HCT116 (cell line): Measurements from ENCODE around the gene STXBP5L. TPM values are rescaled to one million over a fixed set of nuclear protein-coding genes. Genes with fewer than 3 reads are reported as not detected.

Source experiments
- ATAC-seq: fragments of 200-7000 bp; cut with Tn5 transposase; 2 replicates; pipeline ENCODE4 v1.9.1; 2020; ENCODE audit warnings: mild to moderate bottlenecking, moderate library complexity
- BruUV-seq: library from RNA; stranded (reverse); fragments of 400-500 nt; replicated peaks from 2 replicates; lab custom pipeline; 2021; lab: Mats Ljungman, UMichigan
- CTCF ChIA-PET: fragments of 300-600 bp; sonication (Branson Sonifier 250); formaldehyde crosslinking; loops from one replicate; lab custom pipeline; 2021; ENCODE audit warnings: antibody characterized with exemption; lab: Charles Lee
- POLR2A ChIA-PET: fragments of 300-600, 350-600 bp; sonication (Branson Sonifier 250); formaldehyde crosslinking; loops from one replicate; lab custom pipeline; 2021; ENCODE audit warnings: antibody characterized with exemption; lab: Charles Lee
- RAD21 ChIA-PET, 2 experiments: fragments of 300-600 bp; sonication (Branson Sonifier 250); formaldehyde crosslinking; loops; one replicate each; lab custom pipeline; 2023; ENCODE audit warnings: low total read pairs in 2 of 2; ENCODE audit not compliant: uncharacterized antibody in 2 of 2, unreplicated experiment in 2 of 2, low non-redundant PET in 1 of 2; lab: Charles Lee
- DNase-seq: peaks from one replicate; pipeline ENCODE4 v3.0.0-alpha.2; 2010; ENCODE audit warnings: low read depth, low spot score
- H2AFZ ChIP-seq: fragments of 200-600 bp; shearing (Covaris generic), sonication (generic); 2 replicates; pipeline ENCODE4 v1.6.1; 2017; ENCODE audit warnings: low read depth, mixed run types, mixed read lengths, antibody characterized with exemption, low read length; ENCODE audit not compliant: poor library complexity, severe bottlenecking
- H3K27ac ChIP-seq: 2 replicates; pipeline ENCODE4 v1.5.1; 2012; ENCODE audit warnings: low read depth, low read length
- H3K27me3 ChIP-seq: fragments of 200-600 bp; sonication (generic); 2 replicates; pipeline ENCODE4 v1.6.1; 2016; ENCODE audit warnings: mixed run types, low read length, mixed read lengths; ENCODE audit not compliant: insufficient read depth
- H3K36me3 ChIP-seq, 2 experiments: fragments of 200-500 bp in 1 of 2; fragments of 200-600 bp in 1 of 2; sonication (Bioruptor generic) in 1 of 2; sonication (generic) in 1 of 2; 2 replicates each; pipeline versions ENCODE4 v1.5.1 to v1.6.1; 2014 to 2016; ENCODE audit warnings: low read length in 2 of 2, inconsistent platforms in 1 of 2, mixed read lengths in 1 of 2, mixed run types in 1 of 2; ENCODE audit not compliant: insufficient read depth in 2 of 2, control insufficient read depth in 1 of 2
- H3K4me1 ChIP-seq, 2 experiments: fragments of 200-600 bp in 1 of 2; sonication (generic) in 1 of 2; 2 replicates each; pipeline versions ENCODE4 v1.5.1 to v1.6.1; 2012 to 2017; ENCODE audit warnings: low read length in 2 of 2, inconsistent platforms in 1 of 2, mild to moderate bottlenecking in 1 of 2, mixed read lengths in 1 of 2, mixed run types in 1 of 2, moderate library complexity in 1 of 2; ENCODE audit not compliant: insufficient read depth in 2 of 2, control insufficient read depth in 1 of 2
- H3K4me2 ChIP-seq: fragments of 200-600 bp; sonication (generic); 2 replicates; pipeline ENCODE4 v1.6.1; 2017; ENCODE audit warnings: mixed run types, low read length, mixed read lengths
- H3K4me3 ChIP-seq, 2 experiments: fragments of 200-600 bp in 1 of 2; sonication (generic) in 1 of 2; replicated peaks in 1 of 2; 2 replicates each; pipeline ENCODE4 v1.5.1; 2011 to 2016; ENCODE audit warnings: low read length in 2 of 2, control low read depth in 1 of 2, low read depth in 1 of 2, mild to moderate bottlenecking in 1 of 2, mixed read lengths in 1 of 2, mixed run types in 1 of 2
- H3K79me2 ChIP-seq: fragments of 200-600 bp; sonication (generic); 2 replicates; pipeline ENCODE4 v1.6.1; 2017; ENCODE audit warnings: mild to moderate bottlenecking, mixed run types, low read length, moderate library complexity, mixed read lengths; ENCODE audit not compliant: insufficient read depth
- H3K9ac ChIP-seq: fragments of 200-600 bp; sonication (generic); 2 replicates; pipeline ENCODE4 v1.6.1; 2016; ENCODE audit warnings: low read length, mixed read lengths
- H3K9me2 ChIP-seq: fragments of 200-600 bp; sonication (generic), shearing (Covaris generic); 2 replicates; pipeline ENCODE4 v1.6.1; 2017; ENCODE audit warnings: mixed run types, mild to moderate bottlenecking, moderate library complexity; ENCODE audit not compliant: insufficient read depth
- H3K9me3 ChIP-seq, 2 experiments: fragments of 200-500 bp in 1 of 2; fragments of 200-600 bp in 1 of 2; sonication (Bioruptor generic) in 1 of 2; sonication (generic) in 1 of 2; 2 replicates each; pipeline ENCODE4 v1.6.1; 2014 to 2017; ENCODE audit warnings: low read length in 2 of 2, mixed read lengths in 2 of 2, inconsistent platforms in 1 of 2, low read depth in 1 of 2, mild to moderate bottlenecking in 1 of 2, mixed run types in 1 of 2, moderate library complexity in 1 of 2; ENCODE audit not compliant: control insufficient read depth in 1 of 2, insufficient read depth in 1 of 2
- H4K20me1 ChIP-seq: fragments of 200-600 bp; sonication (generic), shearing (Covaris generic); 2 replicates; pipeline ENCODE4 v1.6.1; 2017; ENCODE audit warnings: mixed run types, mild to moderate bottlenecking, moderate library complexity; ENCODE audit not compliant: insufficient read depth
- CTCF ChIP-seq, 3 experiments: fragments of 200-600 bp in 1 of 3; sonication (generic) in 1 of 3; IDR thresholded peaks in 2 of 3; conservative IDR thresholded peaks in 1 of 3; 2 replicates each; pipeline ENCODE4 v1.5.1; 2012 to 2017; ENCODE audit warnings: low read depth in 2 of 3, low read length in 2 of 3, antibody characterized with exemption in 1 of 3, borderline replicate concordance in 1 of 3, control low read depth in 1 of 3, mild to moderate bottlenecking in 1 of 3, mixed read lengths in 1 of 3, mixed run types in 1 of 3, moderate library complexity in 1 of 3; ENCODE audit not compliant: insufficient read depth in 1 of 3
- ELF1 ChIP-seq: IDR thresholded peaks from 2 replicates; pipeline ENCODE4 v1.6.1; 2012; ENCODE audit warnings: low read depth, borderline replicate concordance
- EZH2phosphoT487 ChIP-seq: fragments of 200-600 bp; IDR thresholded peaks from 2 replicates; pipeline ENCODE4 v1.6.1; 2018; ENCODE audit warnings: antibody characterized with exemption, borderline replicate concordance
- FOSL1 ChIP-seq: IDR thresholded peaks from 2 replicates; pipeline ENCODE4 v1.6.1; 2012; ENCODE audit warnings: low read depth
- JUND ChIP-seq: IDR thresholded peaks from 2 replicates; pipeline ENCODE4 v1.6.1; 2012
- POLR2A ChIP-seq: IDR thresholded peaks from 2 replicates; pipeline ENCODE4 v1.7.0; 2011; ENCODE audit warnings: borderline replicate concordance; ENCODE audit not compliant: insufficient read depth, insufficient read length; ENCODE audit errors: extremely low read depth
- POLR2AphosphoS5 ChIP-seq: IDR thresholded peaks from 2 replicates; pipeline ENCODE4 v1.6.1; 2011; ENCODE audit warnings: mild to moderate bottlenecking, low read depth, low read length, moderate library complexity
- REST ChIP-seq: IDR thresholded peaks from 2 replicates; pipeline ENCODE4 v1.6.1; 2012; ENCODE audit warnings: low read depth
- SIN3A ChIP-seq: IDR thresholded peaks from 2 replicates; pipeline ENCODE4 v1.6.1; 2012; ENCODE audit warnings: low read depth
- SP1 ChIP-seq: IDR thresholded peaks from 2 replicates; pipeline ENCODE4 v1.6.1; 2012; ENCODE audit warnings: low read depth
- SRF ChIP-seq: IDR thresholded peaks from 2 replicates; pipeline ENCODE4 v1.6.1; 2012; ENCODE audit warnings: low read depth
- ZNF274 ChIP-seq: fragments of 200-500 bp; sonication (Bioruptor generic); IDR thresholded peaks from 2 replicates; pipeline ENCODE4 v1.6.1; 2014; ENCODE audit warnings: mild to moderate bottlenecking, low read depth, low read length, inconsistent platforms
- intact Hi-C: fragments of 100-400 bp; cut with micrococcal nuclease; formaldehyde crosslinking; loops from 2 replicates; pipeline ENCODE4 v1.10.0; 2022
- total RNA-seq: library from RNA; stranded (reverse); gene quantifications from one replicate; pipeline ENCODE4 v1.2.1, GENCODE V29; 2021; ENCODE audit not compliant: unreplicated experiment
- TF ChIP-seq, protein P1 (sequence below): IDR thresholded peaks from 2 replicates; pipeline ENCODE4 v1.6.1; 2012
- TF ChIP-seq, protein P2 (sequence below): IDR thresholded peaks from 2 replicates; pipeline ENCODE4 v1.6.1; 2011; ENCODE audit warnings: mild to moderate bottlenecking, low read length, moderate library complexity; ENCODE audit not compliant: insufficient replicate concordance; ENCODE audit errors: extremely low read depth

STXBP5L gene
- total RNA-seq, 1 experiment from 2014 or later = not detected

DNA sequence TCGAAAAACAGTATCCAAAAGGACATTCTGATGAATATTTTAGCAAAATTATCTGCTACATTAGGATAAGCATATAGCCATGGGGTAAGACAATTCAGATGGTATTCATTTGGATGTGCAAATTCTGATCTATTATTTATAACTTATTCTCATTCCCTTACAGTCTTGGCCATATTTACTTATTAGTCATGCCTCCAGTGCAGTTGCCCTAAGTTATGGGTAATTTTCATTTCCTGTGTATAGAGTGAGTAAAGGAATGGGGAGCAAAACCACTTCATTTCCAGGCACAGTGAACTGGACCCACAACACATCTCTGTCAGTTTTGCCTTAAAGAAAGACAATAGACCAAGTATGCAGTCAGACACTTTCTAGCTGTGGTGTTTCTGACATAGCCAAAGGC is 503.5 kb downstream of the STXBP5L start:
- H3K27ac ChIP-seq = no peak overlapping the region
- ChIA-PET POLR2A (no interaction called here), RAD21 (no interaction called here), CTCF (no interaction called here)
- H3K9ac ChIP-seq = no peak overlapping the region
- intact Hi-C loops = no loop called here
- DNase-seq = no peak
- no peak overlapping the region for H3K4me3 ChIP-seq
- H3K36me3 ChIP-seq = no peaks in the 10 kb centered on the region
- H3K9me3 ChIP-seq = no peaks in the 10 kb centered on the region
- H2AFZ ChIP-seq = no peak overlapping the region
- H3K9me2 ChIP-seq = no peaks in the 10 kb centered on the region
- no peaks in the 10 kb centered on the region for H3K27me3 ChIP-seq
- ATAC-seq = no peak
- H4K20me1 ChIP-seq = no peaks in the 10 kb centered on the region
- no peak for TF ChIP-seq SP1
- H3K4me1 ChIP-seq = no peaks in the 10 kb centered on the region
- no peak overlapping the region for H3K4me2 ChIP-seq
- H3K79me2 ChIP-seq = no peaks in the 10 kb centered on the region
- no TSS peak for BruUV-seq

GRCh38 chr3:121414924-121415323 is 506.9 kb downstream of the STXBP5L start:
- Histone ChIP-seq H3K27me3 (no peaks in the 10 kb centered on the region), H3K27ac (no peak overlapping the region), H3K4me2 (no peak overlapping the region), H3K36me3 (no peaks in the 10 kb centered on the region), H3K9me3 (no peaks in the 10 kb centered on the region), H4K20me1 (no peaks in the 10 kb centered on the region), H3K9me2 (no peaks in the 10 kb centered on the region), H3K9ac (no peak overlapping the region), H3K4me3 (no peak overlapping the region), H3K79me2 (no peaks in the 10 kb centered on the region), H2AFZ (no peak overlapping the region), H3K4me1 (no peaks in the 10 kb centered on the region)
- intact Hi-C loops = no loop called here
- ChIA-PET POLR2A (no interaction called here), RAD21 (no interaction called here), CTCF (no interaction called here)
- BruUV-seq = no TSS peak
- no peak for ATAC-seq
- DNase-seq = no peak
- TF ChIP-seq REST (no peak), FOSL1 (no peak), CTCF (IDR thresholded peaks at IDR 0.05 in 2 of 3, conservative IDR thresholded peaks at IDR 0.05 in 1 of 3; ENCODE audit: borderline replicate concordance in 1 of 3, insufficient read depth in 1 of 3, low read depth in 2 of 3, low read length in 2 of 3) (no peak), ZNF274 (no peak), SP1 (no peak), JUND (no peak), POLR2A (no peak), SRF (no peak), SIN3A (no peak), EZH2phosphoT487 (no peak), POLR2AphosphoS5 (no peak), ELF1 (no peak)
- TF ChIP-seq, protein P1, sequence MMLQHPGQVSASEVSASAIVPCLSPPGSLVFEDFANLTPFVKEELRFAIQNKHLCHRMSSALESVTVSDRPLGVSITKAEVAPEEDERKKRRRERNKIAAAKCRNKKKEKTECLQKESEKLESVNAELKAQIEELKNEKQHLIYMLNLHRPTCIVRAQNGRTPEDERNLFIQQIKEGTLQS = no peak
- TF ChIP-seq, protein P2, sequence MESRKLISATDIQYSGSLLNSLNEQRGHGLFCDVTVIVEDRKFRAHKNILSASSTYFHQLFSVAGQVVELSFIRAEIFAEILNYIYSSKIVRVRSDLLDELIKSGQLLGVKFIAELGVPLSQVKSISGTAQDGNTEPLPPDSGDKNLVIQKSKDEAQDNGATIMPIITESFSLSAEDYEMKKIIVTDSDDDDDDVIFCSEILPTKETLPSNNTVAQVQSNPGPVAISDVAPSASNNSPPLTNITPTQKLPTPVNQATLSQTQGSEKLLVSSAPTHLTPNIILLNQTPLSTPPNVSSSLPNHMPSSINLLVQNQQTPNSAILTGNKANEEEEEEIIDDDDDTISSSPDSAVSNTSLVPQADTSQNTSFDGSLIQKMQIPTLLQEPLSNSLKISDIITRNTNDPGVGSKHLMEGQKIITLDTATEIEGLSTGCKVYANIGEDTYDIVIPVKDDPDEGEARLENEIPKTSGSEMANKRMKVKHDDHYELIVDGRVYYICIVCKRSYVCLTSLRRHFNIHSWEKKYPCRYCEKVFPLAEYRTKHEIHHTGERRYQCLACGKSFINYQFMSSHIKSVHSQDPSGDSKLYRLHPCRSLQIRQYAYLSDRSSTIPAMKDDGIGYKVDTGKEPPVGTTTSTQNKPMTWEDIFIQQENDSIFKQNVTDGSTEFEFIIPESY = no peak
